ENCODE measurements around the gene SNX21. TPM values are rescaled to one million over a fixed set of nuclear protein-coding genes. Genes with fewer than 3 reads are reported as not detected.
A peak's percentile ranks its signal among the peaks of the same experiment; 100 is the strongest.
"Not testable (repeated sequence)": the region's sequence is repeated elsewhere in the genome, so short reads cannot be mapped to it uniquely, and the experiment has no call there.

Gene SNX21
- total and polyA plus RNA-seq, 2 experiments from 2014 or later: 50.9 to 88.4 TPM

GRCh38 chr20:45867819-45868176 is 34.2 kb downstream of the SNX21 start:
- H3K9ac ChIP-seq: peak overlapping the region; percentile 49

GRCh38 chr20:45872626-45873025 is 39.0 kb downstream of the SNX21 start:
- Histone ChIP-seq H3K9me3 (ENCODE audit: low read depth) (no peaks in the 10 kb centered on the region), H3K27me3 (replicated peaks; ENCODE audit: insufficient read depth) (no peaks in the 10 kb centered on the region), H3K9ac (no peak overlapping the region), H4K20me1 (ENCODE audit: insufficient read depth) (no peaks in the 10 kb centered on the region), H3K9me2 (ENCODE audit: insufficient read depth) (no peaks in the 10 kb centered on the region), H3K36me3 (ENCODE audit: low read depth) (no peaks in the 10 kb centered on the region), H3K79me2 (ENCODE audit: insufficient read depth) (0 out of 2 replicates have a peak, but pooled peaks cover 3% of the 10 kb centered on the region), H3K4me3 (no peak overlapping the region), H3K4me2 (ENCODE audit: unreplicated experiment) (no peak overlapping the region), H3K27ac (no peak overlapping the region), H2AFZ (no peak overlapping the region), H3F3A (ENCODE audit: insufficient read depth) (peaks cover 7% of the 10 kb centered on the region; the same call in 1 of the 2 replicates), H3K4me1 (ENCODE audit: insufficient read depth) (peaks cover 9% of the 10 kb centered on the region)
- no peak for TF ChIP-seq EZH2phosphoT487 (IDR thresholded peaks at IDR 0.05; ENCODE audit: insufficient read depth, low read depth)
- no peak for TF ChIP-seq EZH2 (IDR thresholded peaks at IDR 0.05; ENCODE audit: insufficient read depth, poor library complexity, severe bottlenecking)
- no peak for DNase-seq
- in situ Hi-C loops (cut with MboI): no loop called here
- 84 to 92% methylated on average over 4 of the region's 4 CpGs for WGBS, 2 experiments (ENCODE audit: low coverage in 1 of 2, low lambda C conversion rate in 2 of 2, missing lambda C conversion rate in 2 of 2)

More at GRCh38 chr20:45867819-45868176, 34.2 kb downstream of the SNX21 start:
- peak; percentile 82 for DNase-seq
- Histone ChIP-seq H3K9me3 (ENCODE audit: low read depth) (no peaks in the 10 kb centered on the region), H3K36me3 (ENCODE audit: low read depth) (no peaks in the 10 kb centered on the region), H3K9me2 (ENCODE audit: insufficient read depth) (no peaks in the 10 kb centered on the region), H3K4me1 (ENCODE audit: insufficient read depth) (peaks cover 15% of the 10 kb centered on the region), H2AFZ (no peak overlapping the region), H3K27me3 (replicated peaks; ENCODE audit: insufficient read depth) (no peaks in the 10 kb centered on the region), H3K4me2 (ENCODE audit: unreplicated experiment) (peak overlapping the region; percentile 62), H4K20me1 (ENCODE audit: insufficient read depth) (no peaks in the 10 kb centered on the region), H3F3A (ENCODE audit: insufficient read depth) (peaks cover 14% of the 10 kb centered on the region; the same call in 1 of the 2 replicates), H3K4me3 (peak overlapping the region; percentile 19; the same call in 1 of the 2 replicates), H3K27ac (peak overlapping the region; percentile 75), H3K79me2 (ENCODE audit: insufficient read depth) (0 out of 2 replicates have a peak, but pooled peaks cover 3% of the 10 kb centered on the region)
- in situ Hi-C loops (cut with MboI): no loop called here
- no peak for TF ChIP-seq EZH2phosphoT487 (IDR thresholded peaks at IDR 0.05; ENCODE audit: insufficient read depth, low read depth)
- TF ChIP-seq EZH2 (IDR thresholded peaks at IDR 0.05; ENCODE audit: insufficient read depth, poor library complexity, severe bottlenecking): no peak

- H2AFZ ChIP-seq: no peak overlapping the region
- WGBS, 2 experiments (ENCODE audit: low coverage in 1 of 2, low lambda C conversion rate in 2 of 2, missing lambda C conversion rate in 2 of 2): 95 to 97% methylated on average over 1 of the region's 1 CpG
- H3K9me3 ChIP-seq (ENCODE audit: low read depth): no peaks in the 10 kb centered on the region
- no peak overlapping the region for H3K4me2 ChIP-seq (ENCODE audit: unreplicated experiment)
- H3K9ac ChIP-seq: no peak overlapping the region
- H3K4me1 ChIP-seq (ENCODE audit: insufficient read depth): peaks cover 5% of the 10 kb centered on the region; the same call in 1 of the 2 replicates
- no peaks in the 10 kb centered on the region for H3K27me3 ChIP-seq (replicated peaks; ENCODE audit: insufficient read depth)
- DNase-seq: peak; percentile 23
- no peaks in the 10 kb centered on the region for H3K9me2 ChIP-seq (ENCODE audit: insufficient read depth)
- H3F3A ChIP-seq (ENCODE audit: insufficient read depth): peaks cover under 1% of the 10 kb centered on the region; the same call in 1 of the 2 replicates
- no peak overlapping the region for H3K4me3 ChIP-seq
- H3K27ac ChIP-seq: no peak overlapping the region
- 0 out of 2 replicates have a peak, but pooled peaks cover 3% of the 10 kb centered on the region for H3K79me2 ChIP-seq (ENCODE audit: insufficient read depth)
- in situ Hi-C loops (cut with MboI): no loop called here
- no peaks in the 10 kb centered on the region for H4K20me1 ChIP-seq (ENCODE audit: insufficient read depth)
- no peaks in the 10 kb centered on the region for H3K36me3 ChIP-seq (ENCODE audit: low read depth)
- TF ChIP-seq EZH2phosphoT487 (IDR thresholded peaks at IDR 0.05; ENCODE audit: insufficient read depth, low read depth): no peak
- TF ChIP-seq EZH2 (IDR thresholded peaks at IDR 0.05; ENCODE audit: insufficient read depth, poor library complexity, severe bottlenecking): no peak
Measured at GRCh38 chr20:45873409-45874103, 40.0 kb downstream of the SNX21 start.

GRCh38 chr20:45874104-45874481 is 40.5 kb downstream of the SNX21 start:
- H3K27ac ChIP-seq; DNase-seq; H3K9me2 ChIP-seq (ENCODE audit: insufficient read depth); H3K9ac ChIP-seq; H3K36me3 ChIP-seq (ENCODE audit: low read depth); in situ Hi-C loops (cut with MboI); H3K27me3 ChIP-seq (replicated peaks; ENCODE audit: insufficient read depth); H3F3A ChIP-seq (ENCODE audit: insufficient read depth); H3K4me3 ChIP-seq; H4K20me1 ChIP-seq (ENCODE audit: insufficient read depth); H3K4me1 ChIP-seq (ENCODE audit: insufficient read depth); H3K4me2 ChIP-seq (ENCODE audit: unreplicated experiment); H2AFZ ChIP-seq; H3K9me3 ChIP-seq (ENCODE audit: low read depth); H3K79me2 ChIP-seq (ENCODE audit: insufficient read depth): not testable (repeated sequence)
- 96 to 97% methylated on average over 9 to 10 of the region's 10 CpGs for WGBS, 2 experiments (ENCODE audit: low coverage in 1 of 2, low lambda C conversion rate in 2 of 2, missing lambda C conversion rate in 2 of 2)

All from GM23248 (cell line).